Stimulated activated CD4-positive, alpha-beta T cell treated with anti-CD3 and anti-CD28 coated beads, Interleukin-4, amount 100 ng/mL, for 24 hours (primary cell): ENCODE results near the gene APMAP.
A peak's percentile ranks its signal among the peaks of the same experiment; 100 is the strongest.
"Not testable (repeated sequence)": the region's sequence is repeated elsewhere in the genome, so short reads cannot be mapped to it uniquely, and the experiment has no call there.

Source experiments
- DNase-seq: peaks from one replicate; pipeline ENCODE4 v3.0.0-alpha.2; 2020

Gene APMAP

DNA sequence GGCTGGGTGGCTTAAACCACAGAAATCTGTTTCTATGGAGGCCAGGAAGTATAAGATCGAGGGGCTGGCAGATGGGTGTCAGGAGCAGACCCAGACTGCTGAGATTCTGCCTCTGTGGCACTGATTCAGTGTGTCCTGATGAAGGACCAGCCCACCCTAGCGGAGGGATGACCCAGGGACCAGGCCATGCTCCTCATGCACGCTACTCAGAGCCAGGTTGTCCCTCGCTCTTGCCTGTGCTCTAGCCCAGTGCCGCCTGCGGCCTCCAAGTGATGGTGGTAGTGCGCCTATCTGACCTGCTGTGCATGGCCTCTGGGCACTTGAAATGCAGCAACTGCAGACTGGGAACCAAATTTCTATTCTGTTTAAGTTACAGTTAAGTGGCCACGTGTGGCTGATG, 13.1 kb upstream of the APMAP start:
- no peak for DNase-seq

DNA sequence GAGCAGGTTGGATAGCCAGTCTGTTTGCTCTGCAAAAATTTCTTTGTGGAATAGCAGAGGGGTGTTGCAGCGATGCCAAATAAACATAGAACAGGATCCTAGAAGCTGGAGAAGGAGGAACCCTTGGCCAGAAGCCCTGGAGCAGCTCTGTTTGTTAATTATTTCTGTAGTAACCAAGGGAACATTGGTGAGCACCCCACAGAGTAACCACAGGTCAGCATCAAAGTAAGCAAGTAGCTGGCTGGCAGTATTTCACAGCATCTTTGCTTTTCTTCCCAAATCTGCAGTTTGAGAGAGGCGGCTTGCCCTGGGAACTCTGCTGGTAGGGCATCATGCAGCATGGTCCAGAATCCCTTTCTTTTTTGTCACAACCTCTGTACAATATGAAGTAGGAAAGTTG, 12.7 kb upstream of the APMAP start:
- no peak for DNase-seq

DNA sequence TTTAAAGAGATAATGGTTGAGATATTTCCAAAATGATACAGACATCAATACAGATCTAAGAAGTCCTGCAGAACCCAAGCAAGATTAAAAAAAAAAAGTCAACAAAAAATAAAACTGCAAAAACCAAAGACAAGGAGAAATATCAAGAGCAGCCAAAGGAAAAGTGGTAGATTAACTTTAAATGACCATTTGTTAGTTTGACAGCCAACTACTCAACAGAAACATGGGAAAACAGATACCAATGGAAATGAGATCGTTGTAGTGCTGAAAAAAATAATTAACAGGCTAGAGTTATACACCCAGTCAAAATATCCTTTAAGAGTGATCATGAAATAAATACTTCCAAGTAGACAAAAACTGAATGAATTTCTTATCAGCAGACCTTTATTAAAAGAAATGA, 10.5 kb upstream of the APMAP start:
- no peak for DNase-seq

DNA sequence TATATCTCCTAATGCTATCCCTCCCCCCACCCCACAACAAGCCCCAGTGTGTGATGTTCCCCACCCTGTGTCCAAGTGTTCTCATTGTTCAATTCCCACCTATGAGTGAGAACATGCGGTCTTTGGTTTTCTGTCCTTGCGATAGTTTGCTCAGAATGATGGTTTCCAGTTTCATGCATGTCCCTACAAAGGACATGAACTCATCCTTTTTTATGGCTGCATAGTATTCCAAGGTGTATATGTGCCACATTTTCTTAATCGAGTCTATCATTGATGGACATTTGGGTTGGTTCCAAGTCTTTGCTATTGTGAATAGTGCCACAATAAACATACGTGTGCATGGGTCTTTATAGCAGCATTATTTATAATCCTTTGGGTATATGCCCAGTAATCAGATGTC, 8.8 kb upstream of the APMAP start:
- DNase-seq = not testable (repeated sequence)

DNA sequence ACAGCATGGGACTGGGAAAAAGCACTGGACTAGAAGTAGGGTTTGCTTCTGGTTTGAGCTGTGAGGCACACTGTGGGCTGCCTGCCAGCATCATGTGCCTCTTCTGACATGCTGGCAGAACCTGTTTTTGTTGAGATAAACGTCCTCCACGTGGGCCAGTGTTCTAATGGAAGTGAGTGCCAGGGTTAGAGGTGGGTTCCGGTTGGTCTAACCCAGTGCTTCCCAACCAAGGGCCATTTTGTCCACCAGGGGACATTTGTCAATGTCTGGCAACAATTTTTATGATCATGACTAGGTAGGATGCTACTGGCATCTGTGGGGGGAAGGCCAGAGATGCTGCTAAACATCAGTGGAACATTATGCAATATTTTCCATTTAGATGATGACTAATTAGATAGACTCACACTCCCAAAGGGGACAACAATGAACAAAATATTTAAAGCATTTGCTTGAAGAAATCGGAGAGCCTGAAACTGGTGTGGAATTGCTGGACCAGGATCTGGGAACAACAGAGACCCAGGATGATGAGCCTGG, 7.8 kb upstream of the APMAP start:
- no peak for DNase-seq

DNA sequence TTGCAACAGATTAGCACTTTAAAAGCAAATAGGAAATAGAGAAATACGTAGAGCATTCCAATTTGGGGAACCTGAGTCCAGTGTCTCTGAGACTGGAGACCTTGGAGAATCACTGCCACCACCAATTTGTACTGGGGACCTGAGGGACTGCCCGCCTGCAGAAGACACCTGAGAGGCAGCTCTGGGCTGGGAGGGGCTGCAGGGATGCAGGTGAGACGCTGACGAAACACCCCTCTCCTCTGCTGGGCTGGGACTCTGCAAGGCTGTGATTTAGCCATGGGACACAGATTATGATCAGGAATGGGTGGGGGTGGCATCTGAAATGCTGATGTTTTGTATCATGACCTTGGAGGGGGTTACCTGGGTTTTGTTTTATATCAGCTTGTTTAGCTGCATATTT, 7.0 kb upstream of the APMAP start:
- DNase-seq = no peak

DNA sequence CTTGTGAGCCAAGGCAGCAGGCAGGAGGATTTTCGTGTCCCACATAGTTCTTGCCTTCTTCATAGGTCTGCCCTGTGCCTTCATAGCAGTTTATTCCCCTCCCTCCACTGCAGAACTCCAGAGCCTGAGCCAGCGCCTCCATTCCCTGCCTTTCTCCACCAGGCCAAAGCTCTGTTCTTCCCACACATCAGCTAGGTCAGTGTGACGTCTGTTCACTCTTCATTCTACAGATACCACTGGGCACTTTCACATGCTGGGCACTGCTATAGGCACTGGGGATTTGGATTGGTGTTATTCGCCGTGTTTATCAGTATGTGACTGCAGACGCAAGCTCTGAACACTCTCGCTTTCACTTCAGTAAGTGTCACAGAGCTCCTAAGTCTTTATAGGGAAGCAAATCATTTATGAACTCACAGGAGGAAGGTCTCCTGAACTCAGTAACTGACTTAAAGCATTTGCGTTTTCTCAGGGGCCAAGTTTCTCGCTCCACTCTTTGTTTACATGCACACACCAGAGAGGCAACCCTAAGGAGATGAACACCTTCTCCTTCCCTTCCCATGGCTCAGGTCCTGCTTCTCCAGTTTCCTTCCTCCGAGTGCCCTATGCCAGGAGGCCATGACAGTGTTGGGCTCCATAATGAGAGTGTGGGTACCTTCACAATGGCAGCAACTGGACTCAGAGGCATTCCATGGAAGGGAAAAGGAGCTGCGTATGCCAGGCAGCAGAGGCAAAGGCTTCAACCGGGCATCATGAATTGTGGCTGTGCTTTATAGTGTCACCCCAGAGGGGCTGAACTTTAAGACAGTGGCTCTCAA, 6.3 kb upstream of the APMAP start:
- no peak for DNase-seq

DNA sequence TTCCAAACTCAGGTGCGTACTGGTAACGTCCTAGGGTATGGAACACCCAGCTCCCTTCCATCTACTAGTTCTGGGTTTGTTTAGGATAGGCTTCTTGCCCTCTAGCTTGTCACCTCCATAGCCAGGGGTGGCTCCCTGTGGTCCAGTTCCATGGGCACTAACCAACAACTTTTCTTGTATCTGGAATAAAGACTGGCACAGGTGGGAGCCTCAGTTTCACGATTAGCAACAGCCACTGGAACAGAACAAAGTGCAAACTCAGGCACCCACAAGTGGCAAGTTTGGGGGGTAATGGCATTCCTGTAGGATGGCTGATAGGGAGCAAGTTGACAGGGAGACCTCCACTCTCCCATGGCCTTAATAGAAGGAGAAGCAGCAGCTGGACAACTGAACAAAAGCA, 5.6 kb upstream of the APMAP start:
- no peak for DNase-seq

DNA sequence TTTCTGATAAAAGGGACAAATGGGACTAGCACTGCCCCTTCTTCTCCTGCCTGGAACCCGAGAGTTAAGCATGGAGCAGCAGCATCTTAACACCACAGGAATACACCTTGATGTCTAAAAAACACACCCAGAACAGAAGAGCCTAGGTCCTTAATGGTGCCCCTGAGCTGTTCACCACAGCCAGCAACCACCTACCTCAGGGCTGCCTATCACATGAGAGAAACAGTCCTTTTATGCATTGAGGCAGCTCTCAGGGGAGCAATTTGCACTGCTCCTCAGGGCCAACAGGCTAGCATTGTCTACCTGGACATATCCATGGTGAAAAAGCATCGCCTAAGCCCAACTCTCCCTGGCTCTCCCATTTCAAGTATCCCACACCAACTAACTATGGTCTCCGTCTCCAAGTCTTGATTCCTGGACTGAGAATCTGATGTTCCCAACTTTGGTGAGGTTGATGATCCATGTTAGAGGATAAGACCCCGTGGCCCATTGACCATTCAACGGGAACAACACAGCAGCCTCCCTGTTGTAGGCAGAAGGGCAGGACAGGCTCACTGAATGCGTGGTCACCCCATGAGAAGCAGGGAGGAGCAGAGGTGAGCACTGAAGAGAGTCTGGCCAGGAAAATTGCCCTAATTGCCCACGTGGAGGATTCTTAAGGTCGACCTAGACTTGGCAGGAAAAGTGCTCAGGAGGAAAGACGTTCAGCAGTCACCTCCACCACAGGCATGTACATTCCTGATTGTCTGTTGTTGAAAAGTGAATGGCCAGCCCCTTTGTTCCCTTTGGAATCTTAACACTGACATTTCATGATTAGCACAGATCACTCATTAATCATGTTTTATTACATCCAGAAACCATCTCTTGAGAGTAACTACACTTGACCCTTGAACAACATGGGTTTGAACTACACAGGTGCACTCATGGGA, 4.2 kb upstream of the APMAP start:
- no peak for DNase-seq

DNA sequence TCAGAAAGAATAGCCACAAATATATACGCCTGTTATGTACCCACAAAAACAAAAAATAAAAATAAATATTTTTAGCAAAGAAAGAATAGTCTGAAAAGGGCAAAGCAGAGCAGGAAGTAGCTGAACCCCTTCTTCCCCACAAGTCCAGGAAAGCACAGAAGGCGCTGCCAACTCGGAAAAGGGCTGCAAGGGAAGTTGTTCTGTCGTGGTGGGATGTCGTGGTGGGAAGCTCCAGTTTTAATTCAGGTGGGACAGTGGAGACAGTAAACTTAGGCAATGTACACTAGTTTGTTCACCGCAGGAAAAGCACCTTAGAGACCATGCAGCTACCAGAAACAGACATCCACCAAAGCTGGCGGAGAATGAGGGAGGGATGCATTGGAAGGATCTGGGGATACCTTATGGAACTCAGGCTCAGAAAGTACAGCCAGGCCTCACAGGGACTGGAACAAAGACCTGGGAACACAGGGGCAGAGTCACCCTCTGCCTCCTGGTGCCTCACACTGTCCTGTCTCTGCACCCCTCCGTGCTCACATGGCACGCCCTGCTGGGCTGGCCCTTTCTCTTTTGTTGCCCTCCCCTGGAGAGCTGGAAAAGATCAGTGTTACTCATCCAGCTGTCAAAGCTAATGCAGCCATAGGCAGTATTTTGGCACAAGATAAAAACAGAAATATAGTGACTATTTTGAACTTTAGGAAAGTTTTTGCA, 3.3 kb upstream of the APMAP start:
- no peak for DNase-seq

DNA sequence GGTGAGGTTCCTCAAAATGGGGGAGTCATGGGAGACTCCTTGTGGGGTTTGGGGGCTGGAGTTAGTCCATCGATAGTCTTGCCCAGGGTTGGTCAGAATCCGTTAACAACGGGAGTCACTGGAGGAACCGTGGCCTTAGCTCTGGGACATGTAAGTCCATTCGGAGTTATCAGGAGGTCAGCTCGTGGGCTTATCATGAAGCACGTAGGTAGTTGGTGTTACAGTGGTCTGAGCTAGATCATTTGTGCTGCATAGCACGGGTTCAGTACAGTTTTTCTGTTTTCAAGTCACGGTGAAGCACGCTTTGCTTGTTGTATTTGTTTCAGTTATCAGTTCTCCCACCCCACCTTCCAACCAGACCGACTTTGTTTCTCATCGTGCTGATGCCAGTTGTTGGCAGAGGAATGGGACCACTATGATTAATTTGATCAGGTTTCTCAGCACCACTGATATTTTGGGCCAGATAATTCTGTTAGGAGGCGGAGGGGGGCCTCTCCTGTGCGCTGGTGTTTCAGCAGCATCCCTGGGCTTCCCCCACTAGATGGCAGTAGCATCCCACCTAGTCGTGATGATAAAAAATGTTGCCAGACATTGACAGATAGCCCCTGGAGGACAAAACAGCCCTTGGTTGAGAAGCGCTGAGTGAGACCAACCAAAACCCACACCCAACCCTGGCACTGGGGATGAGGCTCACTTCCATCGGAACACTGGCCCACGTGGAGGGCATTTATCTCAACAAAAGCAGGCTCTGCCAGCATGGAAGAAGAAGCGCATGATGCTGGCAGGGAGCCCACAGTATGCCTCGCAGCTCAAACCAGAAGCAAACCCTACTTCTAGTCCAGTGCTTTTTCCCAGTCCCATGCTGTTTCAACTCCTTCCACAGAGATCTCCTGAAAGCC, 2.2 kb upstream of the APMAP start:
- DNase-seq = peak; percentile 89

DNA sequence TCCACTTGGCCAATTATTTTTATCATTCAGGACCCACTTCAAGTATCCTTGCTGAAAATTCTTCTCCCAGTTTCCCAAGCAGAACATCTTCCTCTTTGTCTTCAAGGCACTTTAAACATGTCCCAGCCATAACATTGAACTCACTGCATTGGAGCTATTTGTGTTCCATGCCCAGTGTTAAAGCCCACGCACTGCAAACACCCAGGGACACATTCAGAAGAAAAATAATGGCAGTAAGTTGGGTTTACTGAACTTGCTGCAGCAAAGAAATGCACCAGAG, 1.6 kb upstream of the APMAP start:
- no peak for DNase-seq

DNA sequence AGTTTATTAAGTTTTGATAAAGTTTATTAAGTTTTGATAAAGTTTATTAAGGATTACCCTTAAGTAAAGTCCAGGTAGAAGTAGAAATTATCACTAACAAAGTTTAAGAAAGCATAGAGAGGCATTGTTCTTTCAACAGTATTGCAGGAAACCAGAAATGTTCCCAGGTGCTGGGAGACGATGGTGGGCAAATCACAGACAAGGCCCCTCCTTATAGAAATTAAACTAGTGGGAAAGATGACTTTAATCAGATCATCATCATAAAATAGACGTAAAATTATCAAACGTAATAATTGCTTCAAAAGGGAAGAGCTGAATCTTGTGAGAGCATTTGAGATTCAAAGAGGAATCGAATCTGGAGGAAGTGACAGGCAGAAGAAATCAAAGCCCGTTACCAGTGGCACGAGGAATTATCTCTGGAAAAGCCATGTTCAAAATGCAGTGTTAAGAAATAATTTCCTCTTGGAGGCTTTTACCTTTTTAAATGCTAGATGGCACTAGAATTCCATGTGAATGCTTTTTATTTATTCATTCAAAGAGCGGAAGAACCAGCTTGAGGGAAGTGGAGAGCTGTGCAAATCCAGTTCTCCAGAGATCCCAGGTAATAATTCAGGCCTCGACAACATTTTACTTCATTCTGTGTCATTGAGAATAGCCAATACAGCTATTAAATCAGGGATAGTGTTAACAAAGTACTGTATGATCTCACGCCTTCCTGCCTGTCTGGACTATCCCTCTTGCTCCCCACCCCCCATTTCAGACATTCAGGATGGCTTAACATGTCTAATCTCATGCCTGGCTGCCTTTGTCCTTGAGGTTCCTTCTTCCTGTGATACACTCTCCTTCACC, 1.0 kb upstream of the APMAP start:
- no peak for DNase-seq

DNA sequence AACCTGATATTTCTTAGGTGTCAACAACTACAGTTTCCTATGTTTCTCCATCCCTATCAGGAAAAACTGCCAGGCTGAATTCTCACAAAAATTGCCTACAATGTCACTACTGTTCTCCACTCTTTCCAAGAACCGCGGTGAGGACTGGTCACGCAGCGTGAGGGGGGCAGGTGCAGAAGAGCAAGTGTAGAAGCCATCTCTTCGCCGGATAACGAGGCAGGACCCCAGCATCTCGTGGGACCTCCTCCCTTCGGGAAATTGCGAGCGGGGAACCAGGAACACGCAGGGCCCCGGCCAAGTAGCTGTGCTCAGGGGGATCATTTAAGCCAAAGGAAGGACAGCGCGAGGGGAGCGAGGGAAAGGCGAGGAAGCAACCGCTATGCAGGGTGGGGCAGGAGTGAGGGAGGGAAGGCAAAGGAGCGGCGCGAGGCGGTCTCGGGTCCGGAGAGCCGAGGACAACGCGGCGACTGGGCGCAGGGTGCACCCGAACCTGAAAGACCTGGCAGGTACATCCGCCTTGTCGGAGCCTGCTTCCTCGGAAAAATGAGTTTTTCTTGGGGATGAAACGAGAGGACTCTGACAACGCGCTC, 559 bp downstream of the APMAP start:
- DNase-seq = peak; percentile 22

DNA sequence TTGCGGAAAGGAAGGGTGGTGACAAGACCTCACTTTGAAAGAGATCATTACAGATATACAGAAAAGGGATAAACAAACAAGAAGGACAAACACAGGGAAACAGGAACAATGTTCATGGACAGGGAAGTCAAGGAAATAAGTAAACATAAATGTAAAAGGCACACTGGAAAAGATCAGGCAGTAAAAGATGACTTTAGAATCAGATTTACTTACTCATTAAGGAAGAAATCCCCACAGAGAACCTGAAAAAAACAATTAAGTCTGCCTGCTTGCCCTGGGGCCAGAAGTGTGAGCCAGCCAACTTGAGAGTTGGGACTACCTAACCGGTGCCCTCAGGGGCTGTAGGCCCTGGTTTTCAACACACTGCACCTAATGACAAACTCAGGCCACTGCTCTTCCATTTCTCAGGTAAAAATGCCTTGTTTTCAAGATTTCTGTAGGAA, 1.7 kb downstream of the APMAP start:
- no peak for DNase-seq

DNA sequence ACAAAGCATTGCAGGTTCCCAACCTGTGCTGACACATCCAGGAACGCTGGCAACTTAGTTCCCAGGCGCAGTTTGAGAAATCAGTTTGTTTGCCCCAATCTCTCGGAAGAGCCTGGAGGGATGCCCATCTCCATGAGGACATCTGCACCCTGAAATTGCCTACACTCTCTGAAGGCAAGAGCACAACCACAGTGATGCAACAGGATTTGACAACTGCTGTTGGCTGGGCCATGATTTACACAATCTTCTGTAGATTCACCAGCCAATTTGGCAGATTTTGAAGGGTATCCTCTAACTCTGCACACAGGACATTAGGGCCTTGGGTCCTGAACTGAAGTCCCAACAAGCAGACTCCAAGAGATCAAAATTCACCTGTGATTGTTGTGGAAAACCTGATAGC, 3.4 kb downstream of the APMAP start:
- DNase-seq = no peak

DNA sequence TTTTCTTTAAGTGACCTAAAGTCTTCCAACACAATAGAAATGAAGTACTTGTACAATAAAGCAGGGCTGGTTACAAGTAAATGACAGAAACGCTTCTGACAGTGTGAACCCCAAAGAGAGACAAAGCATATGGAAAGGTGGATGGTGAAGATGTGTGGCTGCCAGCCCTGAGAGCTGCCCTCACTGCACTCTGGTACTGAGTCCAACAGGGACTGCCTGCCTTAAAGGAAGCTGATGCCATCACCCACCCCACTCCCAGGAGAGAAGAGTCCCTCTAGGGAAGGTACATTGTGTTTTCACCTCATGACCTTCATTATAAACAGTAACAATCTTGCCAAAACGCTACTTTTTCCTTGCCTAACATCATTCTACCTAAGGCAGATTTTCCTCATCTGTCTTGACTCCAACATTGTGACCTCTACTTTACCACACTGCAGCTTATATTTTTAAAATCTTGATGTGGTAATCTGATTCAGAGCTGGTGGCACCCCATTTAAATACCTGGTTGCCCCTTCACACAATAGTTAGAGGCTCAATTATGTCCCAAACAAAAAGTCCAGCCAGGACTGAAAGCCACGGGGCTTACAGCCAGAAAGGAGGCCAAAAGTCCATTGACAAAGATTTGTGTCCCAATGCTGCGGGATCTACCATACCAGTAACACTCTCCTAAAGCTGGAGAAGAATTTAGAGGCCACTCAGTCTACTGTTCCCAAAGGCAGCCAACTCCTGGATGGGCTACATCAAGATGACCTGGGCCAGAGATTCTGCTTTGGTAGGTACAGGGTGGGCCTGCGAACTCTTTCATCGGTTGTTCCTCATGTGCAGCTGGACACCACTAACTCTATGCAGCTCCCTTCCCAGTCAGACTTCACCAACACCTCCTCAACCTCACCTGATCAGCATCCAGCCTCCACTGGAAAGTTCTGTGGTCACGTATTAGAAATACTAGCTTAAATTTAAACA, 4.4 kb downstream of the APMAP start:
- DNase-seq = no peak

DNA sequence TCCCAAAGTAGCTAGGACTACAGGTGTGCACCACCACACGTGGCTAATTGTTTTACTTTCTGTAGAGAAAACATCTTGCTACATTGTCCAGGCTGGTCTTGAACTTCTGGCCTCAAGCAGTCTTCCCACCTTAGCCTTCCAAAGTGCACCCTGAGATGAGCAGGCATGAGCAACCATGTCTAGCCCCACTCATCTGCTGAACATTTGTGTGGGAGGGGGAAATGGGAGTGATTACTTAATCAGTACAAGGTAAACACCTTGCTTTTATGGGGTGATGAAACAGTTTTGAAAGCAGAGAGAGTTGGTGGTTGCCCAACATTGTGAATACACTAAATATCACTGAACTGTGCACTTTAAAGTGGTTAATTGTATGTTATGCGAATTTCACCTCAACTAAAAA, 5.3 kb downstream of the APMAP start:
- peak; percentile 51 for DNase-seq

DNA sequence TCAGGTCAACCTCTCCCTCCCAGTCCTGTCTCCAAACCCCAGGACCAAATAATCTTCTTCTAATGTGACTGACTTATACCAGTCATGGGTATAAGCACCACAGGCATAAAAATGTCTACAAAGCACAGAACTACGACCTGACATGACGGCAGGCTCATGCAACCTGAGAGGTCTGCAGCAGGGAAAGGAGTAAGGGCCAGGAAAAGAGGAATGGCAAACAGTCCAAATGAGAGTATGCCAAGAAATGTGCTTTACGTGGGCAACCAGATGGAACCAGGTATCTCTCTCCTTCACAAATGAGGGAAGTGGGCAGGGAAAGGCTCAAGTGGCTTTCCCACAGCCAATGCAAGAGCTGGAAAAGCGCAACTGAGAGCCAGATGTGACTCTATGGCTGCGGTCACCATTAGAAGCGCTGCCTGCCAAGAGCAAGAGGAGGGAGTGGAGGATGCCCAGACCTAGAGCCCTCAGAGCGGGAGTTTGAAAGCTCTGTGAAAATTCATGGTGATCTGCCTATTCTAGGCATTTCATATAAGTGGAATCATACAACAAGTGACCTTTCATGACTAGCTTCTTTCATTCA, 6.0 kb downstream of the APMAP start:
- DNase-seq = no peak
